IMR-90 (cell line): ENCODE data around the gene DHH. TPM values are rescaled to one million over a fixed set of nuclear protein-coding genes. Genes with fewer than 3 reads are reported as not detected.

Experiments
- ATAC-seq: fragments of 200-7000 bp; cut with Tn5 transposase; 2 replicates; pipeline ENCODE4 v1.9.1; 2020; ENCODE audit warnings: low read depth, mild to moderate bottlenecking, moderate library complexity
- BruUV-seq: library from RNA; stranded (reverse); fragments of 400-500 nt; replicated peaks from 2 replicates; lab custom pipeline; 2021; lab: Mats Ljungman, UMichigan
- CTCF ChIA-PET: fragments of 300-600 bp; formaldehyde crosslinking; extraction: SDS; loops from one replicate; lab custom pipeline; 2021; ENCODE audit warnings: antibody characterized with exemption; lab: Yijun Ruan, JAX
- POLR2A ChIA-PET: fragments of 300-600 bp; sonication (Branson Sonifier 250); formaldehyde crosslinking; loops from one replicate; lab custom pipeline; 2022; ENCODE audit warnings: antibody characterized with exemption; ENCODE audit not compliant: unreplicated experiment; lab: Charles Lee
- DNase-seq: peaks from one replicate; pipeline ENCODE4 v3.0.0; 2013
- H2AFZ ChIP-seq: replicated peaks from 2 replicates; pipeline ENCODE3; 2013; ENCODE audit warnings: low read length, mild to moderate bottlenecking; ENCODE audit not compliant: poor library complexity
- H2AK5ac ChIP-seq: 2 replicates; pipeline ENCODE4 v1.6.1; 2013; ENCODE audit warnings: low read depth, low read length, inconsistent platforms
- H2AK9ac ChIP-seq: replicated peaks from 2 replicates; pipeline ENCODE3; 2013; ENCODE audit warnings: mild to moderate bottlenecking, low read depth, low read length, moderate library complexity; ENCODE audit not compliant: poor library complexity
- H2BK120ac ChIP-seq: 2 replicates; pipeline ENCODE4 v1.6.1; 2013; ENCODE audit warnings: low read depth, low read length, inconsistent platforms
- H2BK15ac ChIP-seq: 3 replicates; pipeline ENCODE4 v1.6.1; 2013; ENCODE audit warnings: low read depth, low read length, inconsistent platforms
- H2BK20ac ChIP-seq: 2 replicates; pipeline ENCODE4 v1.6.1; 2013; ENCODE audit warnings: low read depth, mild to moderate bottlenecking, inconsistent platforms, low read length, moderate library complexity
- H2BK5ac ChIP-seq: 2 replicates; pipeline ENCODE4 v1.6.1; 2013; ENCODE audit warnings: mild to moderate bottlenecking, low read depth, low read length, inconsistent platforms; ENCODE audit not compliant: poor library complexity, severe bottlenecking
- H3K14ac ChIP-seq: replicated peaks from 2 replicates; pipeline ENCODE4 v1.6.1; 2013; ENCODE audit warnings: low read depth, low read length, inconsistent platforms
- H3K18ac ChIP-seq: 2 replicates; pipeline ENCODE4 v1.6.1; 2013; ENCODE audit warnings: low read depth, low read length, control low read depth
- H3K23ac ChIP-seq: 2 replicates; pipeline ENCODE4 v1.6.1; 2013; ENCODE audit warnings: low read depth, low read length, inconsistent platforms
- H3K27ac ChIP-seq: 2 replicates; pipeline ENCODE4 v1.5.1; 2013; ENCODE audit warnings: mild to moderate bottlenecking, control low read depth, low read length; ENCODE audit not compliant: insufficient read depth
- H3K27me3 ChIP-seq: 2 replicates; pipeline ENCODE4 v1.6.1; 2013; ENCODE audit warnings: low read length; ENCODE audit not compliant: control insufficient read depth, insufficient read depth
- H3K36me3 ChIP-seq: 2 replicates; pipeline ENCODE4 v1.6.1; 2013; ENCODE audit warnings: low read length, mixed read lengths; ENCODE audit not compliant: control insufficient read depth, insufficient read depth
- H3K4ac ChIP-seq: 2 replicates; pipeline ENCODE4 v1.6.1; 2013; ENCODE audit warnings: low read depth, low read length, inconsistent platforms
- H3K4me1 ChIP-seq: 2 replicates; pipeline ENCODE4 v1.6.1; 2013; ENCODE audit warnings: low read length, mixed read lengths; ENCODE audit not compliant: control insufficient read depth, insufficient read depth
- H3K4me2 ChIP-seq: 2 replicates; pipeline ENCODE4 v1.6.1; 2013; ENCODE audit warnings: low read depth, mild to moderate bottlenecking, control low read depth, low read length, moderate library complexity
- H3K4me3 ChIP-seq: 2 replicates; pipeline ENCODE4 v1.5.1; 2013; ENCODE audit warnings: low read depth, mild to moderate bottlenecking, control low read depth, low read length, moderate library complexity; ENCODE audit not compliant: insufficient read depth
- H3K56ac ChIP-seq: 2 replicates; pipeline ENCODE4 v1.6.1; 2013; ENCODE audit warnings: low read length, inconsistent platforms; ENCODE audit not compliant: insufficient read depth; ENCODE audit errors: extremely low read depth
- H3K79me1 ChIP-seq, 2 experiments: 2 replicates each; pipeline ENCODE4 v1.6.1; 2013; ENCODE audit warnings: low read length in 2 of 2, inconsistent platforms in 1 of 2, low read depth in 1 of 2
- H3K9ac ChIP-seq: 2 replicates; pipeline ENCODE4 v1.6.1; 2013; ENCODE audit warnings: low read depth, low read length, control low read depth
- H3K9me1 ChIP-seq: 2 replicates; pipeline ENCODE4 v1.6.1; 2013; ENCODE audit warnings: low read length, inconsistent platforms; ENCODE audit not compliant: insufficient read depth
- H3K9me3 ChIP-seq: 2 replicates; pipeline ENCODE4 v1.6.1; 2013; ENCODE audit warnings: low read length; ENCODE audit not compliant: control insufficient read depth, insufficient read depth
- H4K20me1 ChIP-seq: 2 replicates; pipeline ENCODE4 v1.6.1; 2013; ENCODE audit warnings: low read length, inconsistent platforms; ENCODE audit not compliant: insufficient read depth
- H4K5ac ChIP-seq: 2 replicates; pipeline ENCODE4 v1.6.1; 2013; ENCODE audit warnings: mild to moderate bottlenecking, low read depth, low read length, control low read depth
- H4K8ac ChIP-seq, 2 experiments: 2 replicates each; pipeline ENCODE4 v1.6.1; 2013; ENCODE audit warnings: low read depth in 2 of 2, low read length in 2 of 2, control low read depth in 1 of 2, inconsistent platforms in 1 of 2
- H4K91ac ChIP-seq: 2 replicates; pipeline ENCODE4 v1.6.1; 2013; ENCODE audit warnings: low read depth, low read length, inconsistent platforms; ENCODE audit not compliant: insufficient read depth
- CEBPB ChIP-seq: IDR thresholded peaks from 2 replicates; pipeline ENCODE4 v1.6.1; 2012; ENCODE audit warnings: low read depth, low read length, improper control_type of control experiment
- CHD1 ChIP-seq: IDR thresholded peaks from 2 replicates; pipeline ENCODE4 v1.6.1; 2012; ENCODE audit warnings: low read depth, low read length, improper control_type of control experiment
- FOS ChIP-seq: fragments of 150-350 bp; IDR thresholded peaks from 2 replicates; pipeline ENCODE4 v1.6.1; 2016; ENCODE audit warnings: low read depth, low read length
- MAFK ChIP-seq: IDR thresholded peaks from 2 replicates; pipeline ENCODE4 v1.6.1; 2012; ENCODE audit warnings: low read depth, low read length, improper control_type of control experiment
- MAZ ChIP-seq: IDR thresholded peaks from 2 replicates; pipeline ENCODE4 v1.6.1; 2012; ENCODE audit warnings: low read depth, mild to moderate bottlenecking, low read length, improper control_type of control experiment, moderate library complexity, borderline replicate concordance
- MXI1 ChIP-seq: IDR thresholded peaks from 2 replicates; pipeline ENCODE4 v1.6.1; 2012; ENCODE audit warnings: low read depth, mild to moderate bottlenecking, low read length, moderate library complexity, borderline replicate concordance
- NFE2L2 ChIP-seq: fragments of 150-350 bp; IDR thresholded peaks from 2 replicates; pipeline ENCODE4 v1.6.1; 2016; ENCODE audit warnings: low read depth, mild to moderate bottlenecking, low read length
- POLR2A ChIP-seq: IDR thresholded peaks from 2 replicates; pipeline ENCODE4 v1.6.1; 2012; ENCODE audit warnings: mild to moderate bottlenecking, low read depth, low read length
- RAD21 ChIP-seq: IDR thresholded peaks from 2 replicates; pipeline ENCODE4 v1.6.1; 2012; ENCODE audit warnings: low read length, improper control_type of control experiment
- RCOR1 ChIP-seq: IDR thresholded peaks from 2 replicates; pipeline ENCODE4 v1.6.1; 2012; ENCODE audit warnings: mild to moderate bottlenecking, low read length, improper control_type of control experiment; ENCODE audit not compliant: insufficient replicate concordance
- RFX5 ChIP-seq: IDR thresholded peaks from 2 replicates; pipeline ENCODE4 v1.8.0; 2012; ENCODE audit warnings: low read depth, mild to moderate bottlenecking, low read length, moderate library complexity
- SMC3 ChIP-seq: fragments of 150-350 bp; IDR thresholded peaks from 2 replicates; pipeline ENCODE4 v1.6.1; 2016; ENCODE audit warnings: low read depth, mild to moderate bottlenecking, antibody characterized with exemption, low read length, moderate library complexity
- USF2 ChIP-seq: fragments of 150-350 bp; IDR thresholded peaks from 2 replicates; pipeline ENCODE4 v1.6.1; 2017; ENCODE audit warnings: mild to moderate bottlenecking, antibody characterized with exemption, low read length, low read depth
- WGBS, 2 experiments: methylation state at CpG; one replicate each; pipeline versions ENCODE4 v1.1.5 to v1.1.7; 2013; ENCODE audit warnings: missing lambda C conversion rate in 2 of 2; ENCODE audit not compliant: insufficient read length in 1 of 2; ENCODE audit errors: extremely low coverage in 2 of 2; 5-methylcytosine and 5-hydroxymethylcytosine counted together
- dilution Hi-C: fragments of 300-500 bp; cut with HindIII; formaldehyde crosslinking; loops from one replicate; pipeline ENCODE4 v1.14.3; 2018; ENCODE audit warnings: low sequenced_read_pairs; ENCODE audit not compliant: unreplicated experiment
- in situ Hi-C: fragments of 300-500 bp; cut with MboI; formaldehyde crosslinking; loops from 3 replicates; pipeline ENCODE4 v1.14.3; 2019; ENCODE audit warnings: low sequenced_read_pairs, inconsistent platforms, mixed read lengths
- intact Hi-C: fragments of 100-400 bp; cut with micrococcal nuclease; formaldehyde crosslinking; loops from 2 replicates; pipeline ENCODE4 v1.10.0; 2022
- polyA plus RNA-seq, 3 experiments: library from polyadenylated mRNA; depleted of rRNA; stranded (reverse); fragments of >200 nt; gene quantifications; 2 replicates each; pipeline ENCODE4 v1.2.3, GENCODE V29; 2012; ENCODE audit warnings: low replicate concordance in 1 of 3
- total RNA-seq: library from RNA; depleted of rRNA; stranded (reverse); fragments of >200 nt; gene quantifications from 2 replicates; pipeline ENCODE4 v1.2.3, GENCODE V29; 2012
- TF ChIP-seq, protein P1 (sequence below): fragments of 150-350 bp; IDR thresholded peaks from 2 replicates; pipeline ENCODE4 v1.6.1; 2016; ENCODE audit warnings: low read depth, mild to moderate bottlenecking, low read length, moderate library complexity, borderline replicate concordance
- TF ChIP-seq, protein P2 (sequence below): conservative IDR thresholded peaks from 2 replicates; pipeline ENCODE4 v1.5.1; 2012; ENCODE audit warnings: mild to moderate bottlenecking, low read depth, low read length, improper control_type of control experiment

The DHH gene
- total and polyA plus RNA-seq, 2 of the 4 experiments (the other 2 are of a cell fraction), result under 0.01 to 0.07 TPM

DNA sequence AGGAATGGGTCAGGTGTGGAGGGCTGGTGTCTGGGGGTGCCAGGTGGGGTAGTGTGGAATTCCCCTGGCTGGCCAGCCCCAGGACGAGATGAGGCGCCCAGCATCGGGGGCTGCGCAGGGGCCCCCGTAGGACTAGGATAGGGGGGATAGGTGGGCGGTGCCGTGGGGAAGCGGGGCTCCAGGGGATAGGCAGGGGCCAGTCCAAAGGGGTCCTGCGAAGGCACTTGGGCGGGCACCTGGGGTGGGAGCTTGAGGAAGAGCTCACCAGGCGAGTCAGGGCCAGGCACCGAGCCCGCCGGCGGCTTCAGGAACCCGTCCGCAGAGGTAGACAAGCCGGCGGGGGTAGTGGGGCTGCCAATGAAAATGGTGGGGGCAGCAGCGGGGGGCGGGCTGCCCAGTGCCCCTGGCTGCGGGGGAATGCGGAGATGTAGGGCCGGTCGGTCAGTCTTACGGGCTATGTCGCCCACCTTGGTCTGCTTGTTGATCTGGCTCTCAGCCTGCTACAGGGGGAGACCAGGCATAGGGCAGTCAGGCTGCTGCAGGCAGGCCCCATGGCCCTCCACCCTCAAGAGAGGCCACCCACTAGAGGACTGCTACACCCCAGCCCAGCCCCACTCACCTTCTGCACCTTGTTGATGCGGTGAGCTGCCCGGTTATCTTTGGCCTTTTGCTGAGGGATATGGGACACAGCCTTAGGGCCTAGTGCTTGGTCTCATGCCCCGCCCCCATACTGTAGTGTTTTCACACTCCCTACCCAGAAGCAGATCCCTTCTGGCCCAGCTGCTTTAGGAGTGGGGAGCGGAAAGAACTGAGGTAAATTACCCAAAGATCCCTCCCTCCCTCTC is 53.3 kb downstream of the DHH start:
- H2AFZ ChIP-seq, result no peak overlapping the region
- ChIA-PET POLR2A (no interaction called here), CTCF (no interaction called here)
- H3K9me1 ChIP-seq, result no peaks in the 10 kb centered on the region
- no TSS peak for BruUV-seq
- no peaks in the 10 kb centered on the region for H3K9me3 ChIP-seq
- H2BK120ac ChIP-seq, result no peak overlapping the region
- H3K79me1 ChIP-seq, result peaks cover 28 to 42% of the 10 kb centered on the region in 2 experiments
- H3K27ac ChIP-seq, result no peak overlapping the region
- DNase-seq, result no peak
- H3K4me1 ChIP-seq, result no peaks in the 10 kb centered on the region
- no peak overlapping the region for H3K14ac ChIP-seq
- intact Hi-C loops (no loop called here), dilution Hi-C loops (no loop called here), in situ Hi-C loops (no loop called here)
- no peak overlapping the region for H3K4me2 ChIP-seq
- no peak overlapping the region for H3K4ac ChIP-seq
- H3K27me3 ChIP-seq, result no peaks in the 10 kb centered on the region
- H2BK15ac ChIP-seq, result no peak overlapping the region
- H3K4me3 ChIP-seq, result no peak overlapping the region
- no peak overlapping the region for H4K8ac ChIP-seq
- no peak overlapping the region for H2BK20ac ChIP-seq
- no peak overlapping the region for H4K5ac ChIP-seq
- no peak overlapping the region for H3K18ac ChIP-seq
- H3K23ac ChIP-seq, result no peak overlapping the region
- H2BK5ac ChIP-seq, result no peak overlapping the region
- no peak for ATAC-seq
- H2AK5ac ChIP-seq, result no peak overlapping the region
- H3K9ac ChIP-seq, result no peak overlapping the region
- no peak overlapping the region for H2AK9ac ChIP-seq
- peaks cover 23% of the 10 kb centered on the region; the same call in 1 of the 2 replicates for H4K20me1 ChIP-seq
- no peak overlapping the region for H3K56ac ChIP-seq
- 97% methylated on average over 6 of the region's 31 CpGs; no CpG with 5 or more reads in 1 of the 2 experiments for WGBS, 2 experiments
- H3K36me3 ChIP-seq, result peaks cover 88% of the 10 kb centered on the region
- no peak overlapping the region for H4K91ac ChIP-seq
- TF ChIP-seq RFX5 (no peak), USF2 (no peak), RCOR1 (no peak), MAZ (no peak), POLR2A (no peak), FOS (no peak), CEBPB (no peak), SMC3 (no peak), CHD1 (no peak), NFE2L2 (no peak), MAFK (no peak), RAD21 (no peak), MXI1 (no peak)
- TF ChIP-seq, protein P1, sequence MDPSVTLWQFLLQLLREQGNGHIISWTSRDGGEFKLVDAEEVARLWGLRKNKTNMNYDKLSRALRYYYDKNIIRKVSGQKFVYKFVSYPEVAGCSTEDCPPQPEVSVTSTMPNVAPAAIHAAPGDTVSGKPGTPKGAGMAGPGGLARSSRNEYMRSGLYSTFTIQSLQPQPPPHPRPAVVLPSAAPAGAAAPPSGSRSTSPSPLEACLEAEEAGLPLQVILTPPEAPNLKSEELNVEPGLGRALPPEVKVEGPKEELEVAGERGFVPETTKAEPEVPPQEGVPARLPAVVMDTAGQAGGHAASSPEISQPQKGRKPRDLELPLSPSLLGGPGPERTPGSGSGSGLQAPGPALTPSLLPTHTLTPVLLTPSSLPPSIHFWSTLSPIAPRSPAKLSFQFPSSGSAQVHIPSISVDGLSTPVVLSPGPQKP, result no peak
- TF ChIP-seq, protein P2, sequence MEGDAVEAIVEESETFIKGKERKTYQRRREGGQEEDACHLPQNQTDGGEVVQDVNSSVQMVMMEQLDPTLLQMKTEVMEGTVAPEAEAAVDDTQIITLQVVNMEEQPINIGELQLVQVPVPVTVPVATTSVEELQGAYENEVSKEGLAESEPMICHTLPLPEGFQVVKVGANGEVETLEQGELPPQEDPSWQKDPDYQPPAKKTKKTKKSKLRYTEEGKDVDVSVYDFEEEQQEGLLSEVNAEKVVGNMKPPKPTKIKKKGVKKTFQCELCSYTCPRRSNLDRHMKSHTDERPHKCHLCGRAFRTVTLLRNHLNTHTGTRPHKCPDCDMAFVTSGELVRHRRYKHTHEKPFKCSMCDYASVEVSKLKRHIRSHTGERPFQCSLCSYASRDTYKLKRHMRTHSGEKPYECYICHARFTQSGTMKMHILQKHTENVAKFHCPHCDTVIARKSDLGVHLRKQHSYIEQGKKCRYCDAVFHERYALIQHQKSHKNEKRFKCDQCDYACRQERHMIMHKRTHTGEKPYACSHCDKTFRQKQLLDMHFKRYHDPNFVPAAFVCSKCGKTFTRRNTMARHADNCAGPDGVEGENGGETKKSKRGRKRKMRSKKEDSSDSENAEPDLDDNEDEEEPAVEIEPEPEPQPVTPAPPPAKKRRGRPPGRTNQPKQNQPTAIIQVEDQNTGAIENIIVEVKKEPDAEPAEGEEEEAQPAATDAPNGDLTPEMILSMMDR, result no peak
